SKM-1 treated with dmso at 0.1 percent for 144 hours (cell line): Measurements from ENCODE around the gene CNTN4.
"Not testable (repeated sequence)": the region's sequence is repeated elsewhere in the genome, so short reads cannot be mapped to it uniquely, and the experiment has no call there.

ENCODE experiments used
- DNase-seq: peaks from one replicate; lab custom pipeline; 2025; ENCODE audit not compliant: unreplicated experiment; lab: John Stamatoyannopoulos, UW

CNTN4 gene

GRCh38 chr3:2945121-2945520 is 846.5 kb downstream of the CNTN4 start:
- no peak for DNase-seq

- no peak for DNase-seq
These were observed 848.9 kb downstream of the CNTN4 start for GRCh38 chr3:2947536-2947935.

- DNase-seq, result no peak
These were observed 850.2 kb downstream of the CNTN4 start for GRCh38 chr3:2948882-2949281.

- no peak for DNase-seq
These were observed 851.5 kb downstream of the CNTN4 start for GRCh38 chr3:2950159-2950558.

- DNase-seq, result no peak
These were observed 858.4 kb downstream of the CNTN4 start for GRCh38 chr3:2957115-2957514.

GRCh38 chr3:2958551-2958950 is 859.9 kb downstream of the CNTN4 start:
- DNase-seq, result peak; percentile 38

- no peak for DNase-seq
These were observed 862.9 kb downstream of the CNTN4 start for GRCh38 chr3:2961576-2961975.

GRCh38 chr3:2967871-2968270 is 869.2 kb downstream of the CNTN4 start:
- DNase-seq, result no peak

GRCh38 chr3:2968475-2968874 is 869.8 kb downstream of the CNTN4 start:
- no peak for DNase-seq

GRCh38 chr3:2976212-2976611 is 877.5 kb downstream of the CNTN4 start:
- DNase-seq, result no peak

GRCh38 chr3:2976796-2977195 is 878.1 kb downstream of the CNTN4 start:
- DNase-seq, result no peak

- DNase-seq, result no peak
These were observed 880.5 kb downstream of the CNTN4 start for GRCh38 chr3:2978977-2979732.

GRCh38 chr3:2984005-2984830 is 885.6 kb downstream of the CNTN4 start:
- DNase-seq, result no peak

- DNase-seq, result no peak
These were observed 886.2 kb downstream of the CNTN4 start for GRCh38 chr3:2984831-2985220.

GRCh38 chr3:2985479-2985878 is 886.8 kb downstream of the CNTN4 start:
- no peak for DNase-seq

- DNase-seq, result no peak
These were observed 893.9 kb downstream of the CNTN4 start for GRCh38 chr3:2992534-2992933.

GRCh38 chr3:2993130-2993529 is 894.5 kb downstream of the CNTN4 start:
- not testable (repeated sequence) for DNase-seq

GRCh38 chr3:2993736-2994135 is 895.1 kb downstream of the CNTN4 start:
- DNase-seq, result no peak

- DNase-seq, result no peak
These were observed 896.5 kb downstream of the CNTN4 start for GRCh38 chr3:2995195-2995594.

GRCh38 chr3:3005146-3005744 is 906.6 kb downstream of the CNTN4 start:
- no peak for DNase-seq

- no peak for DNase-seq
These were observed 914.8 kb downstream of the CNTN4 start for GRCh38 chr3:3013317-3014052.
